ENCODE results near the gene COL11A1.
A peak's percentile ranks its signal among the peaks of the same experiment; 100 is the strongest.

Gene COL11A1

DNA sequence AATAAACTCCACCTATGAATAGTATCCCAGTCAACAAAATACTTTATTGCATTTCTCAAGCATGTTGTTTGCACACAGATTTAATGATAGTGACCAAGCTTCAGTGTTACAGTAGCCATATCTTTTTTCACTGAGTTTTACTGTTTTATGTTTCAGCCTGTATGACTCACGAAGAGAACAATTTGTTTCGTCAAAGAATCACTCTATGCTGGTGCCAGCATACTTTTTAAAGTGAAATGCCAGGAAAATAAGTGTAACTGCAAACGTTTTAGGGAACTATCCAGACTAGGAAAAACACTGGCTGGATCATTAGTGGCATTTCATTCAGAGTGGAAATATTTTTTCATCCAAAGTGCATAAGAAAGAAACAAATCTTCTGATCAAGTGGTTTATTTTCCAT, 210.8 kb downstream of the COL11A1 start:
- no peak for DNase-seq (ENCODE audit: low spot score)

GRCh38 chr1:102896771-102897170, 211.6 kb downstream of the COL11A1 start:
- no peak for DNase-seq (ENCODE audit: low spot score)

DNA sequence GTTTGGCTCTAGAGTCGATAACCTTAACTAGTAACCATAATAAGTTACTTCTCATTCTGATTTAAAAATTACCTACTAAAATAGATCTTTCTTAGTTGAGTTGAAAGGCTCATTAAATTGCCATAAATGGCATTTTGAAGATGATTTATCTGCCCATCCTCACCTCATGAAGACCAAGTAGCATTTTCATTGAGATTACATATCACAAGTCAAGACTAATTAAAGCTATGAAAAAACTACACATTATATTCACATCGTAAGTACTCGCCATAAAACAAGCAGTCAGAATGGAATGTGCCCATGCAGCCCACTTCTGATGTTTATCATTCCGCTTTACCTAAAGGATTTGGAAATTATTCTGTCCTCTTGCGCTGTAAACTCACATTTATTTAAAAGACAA, 212.0 kb downstream of the COL11A1 start:
- no peak for DNase-seq (ENCODE audit: low spot score)

DNA sequence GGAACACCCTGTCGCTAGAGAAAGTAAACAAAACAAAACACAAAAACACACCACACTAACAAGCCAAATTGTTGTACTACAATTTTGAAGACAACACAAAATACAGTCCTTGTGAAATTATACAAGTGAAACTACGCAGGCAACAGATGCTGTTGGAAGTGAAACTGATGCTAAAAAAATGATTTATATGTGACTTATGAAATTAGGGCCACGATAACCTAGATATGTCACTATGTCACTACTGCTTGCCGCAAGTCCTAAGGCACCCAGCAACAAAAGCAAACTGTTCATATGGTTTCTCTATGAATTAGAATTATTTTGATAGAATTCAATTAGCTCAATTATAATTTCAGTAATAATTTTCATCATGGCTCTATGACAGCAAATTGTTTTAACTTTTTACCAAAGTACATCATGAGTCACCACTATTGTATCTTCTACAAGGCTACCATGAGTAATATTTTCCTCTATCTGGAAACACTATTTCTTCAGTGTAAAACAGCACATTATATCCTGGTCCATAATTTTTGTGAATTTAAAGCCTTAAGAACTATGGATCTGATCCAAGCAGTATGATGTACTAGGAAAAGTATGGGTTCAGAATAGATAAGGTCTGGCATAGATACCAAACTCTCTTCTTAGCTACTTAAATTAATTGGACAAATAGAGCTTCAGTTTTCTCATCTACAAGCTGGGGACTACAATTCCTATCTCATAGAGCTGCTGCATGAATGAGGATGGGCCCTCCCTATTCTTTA, 216.3 kb downstream of the COL11A1 start:
- DNase-seq (ENCODE audit: low spot score), result no peak

GRCh38 chr1:102886638-102887037, 221.7 kb downstream of the COL11A1 start:
- no peak for DNase-seq (ENCODE audit: low spot score)

GRCh38 chr1:102884238-102884637, 224.1 kb downstream of the COL11A1 start:
- DNase-seq (ENCODE audit: low spot score), result no peak

DNA sequence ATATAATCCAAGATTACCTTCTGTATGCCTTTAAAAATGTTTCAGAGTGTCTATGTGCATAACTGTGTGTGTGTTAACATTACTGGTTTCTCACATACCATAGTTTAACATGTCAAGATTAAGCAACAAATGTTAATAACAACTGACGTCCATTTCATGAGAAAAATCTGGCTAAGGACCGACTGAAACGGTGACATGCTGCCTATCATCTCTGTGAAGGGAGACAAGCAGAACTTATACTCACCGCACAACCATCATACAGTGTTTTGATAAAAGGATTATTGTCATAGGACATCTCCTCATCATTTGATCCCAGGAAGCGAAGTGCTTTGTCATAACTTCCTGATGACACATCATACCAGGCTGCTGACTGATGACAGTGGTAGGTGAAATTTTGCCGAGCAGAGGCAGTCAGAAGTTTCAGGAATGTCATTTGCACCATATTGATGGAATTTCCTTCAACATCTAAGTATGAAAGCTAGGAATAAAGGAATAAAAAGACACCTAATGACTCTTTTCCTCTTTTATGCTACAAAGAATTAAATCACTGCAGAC, 228.8 kb downstream of the COL11A1 start:
- DNase-seq (ENCODE audit: low spot score), result peak; percentile 3

- no peak for DNase-seq (ENCODE audit: low spot score)
Measured at GRCh38 chr1:102875756-102876155, 232.6 kb downstream of the COL11A1 start.

DNA sequence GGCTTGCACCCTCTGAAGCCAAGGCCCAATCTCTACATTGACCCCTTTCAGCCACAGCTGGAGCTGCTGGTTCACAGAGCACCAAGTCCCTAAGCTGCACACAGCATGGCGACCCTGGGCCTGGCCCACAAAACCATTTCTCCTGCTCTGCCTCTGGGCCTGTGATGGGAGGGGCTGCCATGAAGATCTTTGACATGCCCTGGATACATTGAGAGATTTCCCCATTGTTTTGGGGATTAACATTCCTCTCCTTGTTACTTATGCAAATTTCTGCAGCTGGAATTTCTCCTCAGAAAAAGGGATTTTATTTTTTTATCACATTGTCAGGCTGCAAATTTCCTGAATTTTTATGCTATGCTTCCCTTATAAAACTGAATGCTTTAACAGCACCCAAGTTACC, 235.8 kb downstream of the COL11A1 start:
- DNase-seq (ENCODE audit: low spot score), result no peak

DNA sequence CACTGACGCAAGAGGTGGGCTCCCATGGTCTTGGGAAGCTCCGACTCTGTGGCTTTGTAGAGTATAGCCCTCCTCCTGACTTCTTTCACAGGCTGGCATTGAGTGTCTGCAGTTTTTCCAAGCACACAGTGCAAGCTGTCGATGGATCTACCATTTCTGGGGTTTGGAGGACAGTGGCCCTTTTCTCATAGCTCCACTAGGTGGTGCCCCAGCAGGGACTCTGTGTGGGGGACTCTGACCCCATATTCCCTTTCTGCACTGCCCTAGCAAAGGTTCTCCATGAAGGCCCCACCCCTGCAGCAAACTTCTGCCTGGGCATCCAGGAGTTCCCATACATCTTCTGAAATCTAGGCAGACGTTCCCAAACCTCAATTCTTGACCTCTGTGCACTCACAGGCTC, 236.2 kb downstream of the COL11A1 start:
- no peak for DNase-seq (ENCODE audit: low spot score)

GRCh38 chr1:102863704-102864103, 244.6 kb downstream of the COL11A1 start:
- no peak for DNase-seq (ENCODE audit: low spot score)

DNA sequence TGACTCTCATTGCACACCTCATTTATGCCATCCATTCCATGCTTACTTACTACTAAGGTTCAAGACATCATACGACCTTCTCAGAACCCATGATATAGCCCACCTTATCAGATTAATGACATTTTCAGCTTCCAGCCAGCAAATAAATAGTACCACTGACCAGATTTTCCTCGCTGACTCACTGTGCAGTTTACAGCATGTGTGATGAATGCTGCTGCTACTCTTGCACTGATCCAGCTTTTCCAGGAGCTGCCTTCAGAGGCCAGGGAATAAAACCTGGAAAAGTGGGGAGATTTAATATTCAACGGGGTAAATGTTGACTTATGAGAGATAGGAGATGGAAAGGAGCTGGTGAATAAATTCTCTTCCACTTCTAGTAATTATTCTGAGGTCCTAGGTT, 247.1 kb downstream of the COL11A1 start:
- no peak for DNase-seq (ENCODE audit: low spot score)

DNA sequence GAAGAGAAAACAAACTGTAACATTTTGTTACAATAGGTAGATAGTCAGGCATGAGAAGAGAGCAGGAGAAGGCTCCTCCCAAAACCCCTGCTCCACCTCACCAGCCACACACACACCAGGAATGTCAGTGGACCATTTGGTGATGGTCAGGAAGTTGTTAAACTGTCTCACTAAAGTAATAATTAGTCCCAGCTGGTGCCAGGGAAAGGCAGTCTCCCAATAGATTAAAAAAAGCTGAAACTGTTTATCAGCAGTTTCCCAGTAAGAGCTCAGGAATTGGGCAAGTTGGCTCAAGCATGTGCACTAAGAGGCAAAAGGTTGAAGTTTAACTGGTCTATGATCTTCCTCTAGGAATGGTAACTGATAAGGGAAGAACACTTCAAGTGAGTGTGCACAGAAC, 249.6 kb downstream of the COL11A1 start:
- no peak for DNase-seq (ENCODE audit: low spot score)

GRCh38 chr1:102857251-102857650, 251.1 kb downstream of the COL11A1 start:
- no peak for DNase-seq (ENCODE audit: low spot score)

GRCh38 chr1:102853701-102854187, 254.6 kb downstream of the COL11A1 start:
- DNase-seq (ENCODE audit: low spot score), result no peak

GRCh38 chr1:102853136-102853535, 255.2 kb downstream of the COL11A1 start:
- DNase-seq (ENCODE audit: low spot score), result no peak

GRCh38 chr1:102852613-102853012, 255.7 kb downstream of the COL11A1 start:
- DNase-seq (ENCODE audit: low spot score), result no peak

- DNase-seq (ENCODE audit: low spot score), result no peak
Measured at GRCh38 chr1:102851616-102852015, 256.7 kb downstream of the COL11A1 start.

DNA sequence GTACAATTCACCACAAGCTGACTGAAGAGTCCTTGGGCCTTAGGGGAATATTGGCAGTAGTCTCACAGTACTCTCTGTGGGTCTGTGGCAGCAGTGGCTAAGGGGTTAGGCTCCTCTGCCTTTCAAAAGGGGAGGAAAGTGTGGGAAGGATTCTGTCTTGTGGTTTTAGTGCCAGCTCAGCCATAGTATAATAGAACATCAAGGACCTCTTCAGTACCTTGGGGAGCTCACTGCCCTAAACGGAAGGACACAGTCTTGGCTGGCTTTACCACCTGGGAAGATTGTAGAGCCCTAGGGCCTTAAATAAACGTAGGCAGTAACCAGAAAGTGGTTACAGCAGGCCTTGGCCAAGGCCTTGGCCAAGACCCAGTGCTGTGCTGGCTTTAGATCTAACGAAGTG, 265.7 kb downstream of the COL11A1 start:
- no peak for DNase-seq (ENCODE audit: low spot score)

- DNase-seq (ENCODE audit: low spot score), result no peak
Measured at GRCh38 chr1:102840741-102841140, 267.6 kb downstream of the COL11A1 start.

- no peak for DNase-seq (ENCODE audit: low spot score)
Measured at GRCh38 chr1:102838016-102838415, 270.3 kb downstream of the COL11A1 start.

- no peak for DNase-seq (ENCODE audit: low spot score)
Measured at GRCh38 chr1:102837551-102837950, 270.8 kb downstream of the COL11A1 start.

DNA sequence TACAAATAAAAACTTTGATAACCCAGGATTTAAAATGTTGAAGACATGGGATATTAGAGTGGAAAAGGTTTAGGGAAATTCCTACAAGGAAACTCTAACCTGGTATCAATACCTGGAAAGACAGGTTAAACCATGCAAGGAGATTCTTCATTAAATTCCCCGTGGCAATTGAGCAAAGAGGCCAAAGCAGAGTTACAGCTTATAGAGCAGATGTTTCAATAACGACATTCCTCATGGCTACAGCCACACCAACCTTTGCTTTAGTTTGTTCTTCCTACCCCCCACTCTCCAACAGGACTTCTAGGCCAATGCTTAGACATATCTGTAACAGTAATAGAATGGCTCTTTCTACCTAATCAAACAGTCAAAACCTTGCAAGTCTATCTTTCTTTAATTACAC, 271.3 kb downstream of the COL11A1 start:
- DNase-seq (ENCODE audit: low spot score), result no peak
